HEK293 (cell line): Measurements from ENCODE around the gene AKIP1.

Source experiments
- CTCF ChIA-PET: fragments of 350-600 bp; formaldehyde crosslinking; extraction: SDS; loops from one replicate; lab custom pipeline; 2021; ENCODE audit warnings: antibody characterized with exemption; lab: Yijun Ruan, JAX
- POLR2A ChIA-PET: fragments of 300-600 bp; formaldehyde crosslinking; extraction: SDS; loops from one replicate; lab custom pipeline; 2020; ENCODE audit warnings: antibody characterized with exemption, inconsistent platforms; lab: Yijun Ruan, JAX
- H3K27ac ChIP-seq: fragments of 200-500 bp; sonication (Bioruptor generic); 2 replicates; pipeline ENCODE4 v1.5.1; 2014; ENCODE audit warnings: low read depth, low read length, control low read depth, inconsistent platforms; ENCODE audit errors: extremely low read depth
- H3K36me3 ChIP-seq, 2 experiments: fragments of 200-500 bp in 1 of 2; sonication (Bioruptor generic) in 1 of 2; 1 replicate in 1 of 2; 2 replicates in 1 of 2; pipeline ENCODE4 v1.5.1; 2014 to 2017; ENCODE audit warnings: inconsistent platforms in 2 of 2, low read length in 2 of 2; ENCODE audit not compliant: control insufficient read depth in 2 of 2, insufficient read depth in 1 of 2
- H3K4me1 ChIP-seq: fragments of 200-500 bp; sonication (Bioruptor generic); 2 replicates; pipeline ENCODE4 v1.5.1; 2014; ENCODE audit warnings: mild to moderate bottlenecking, low read length, inconsistent platforms; ENCODE audit not compliant: control insufficient read depth, insufficient read depth
- H3K4me3 ChIP-seq: 2 replicates; pipeline ENCODE4 v1.5.1; 2011; ENCODE audit warnings: low read depth, mild to moderate bottlenecking, control low read depth, low read length, moderate library complexity
- H3K9me3 ChIP-seq: fragments of 200-500 bp; sonication (Bioruptor generic); 2 replicates; pipeline ENCODE4 v1.5.1; 2014; ENCODE audit warnings: low read depth, low read length, inconsistent platforms; ENCODE audit not compliant: control insufficient read depth, insufficient read depth
- REPIN1 ChIP-seq: fragments of 450-650 bp; formaldehyde crosslinking; IDR thresholded peaks from 2 replicates; pipeline ENCODE4 v1.5.1; 2017; ENCODE audit warnings: missing biosample characterization, missing genetic modification characterization, low read depth
- SP2 ChIP-seq: fragments of 450-650 bp; formaldehyde crosslinking; IDR thresholded peaks from 2 replicates; pipeline ENCODE4 v1.5.1; 2016; ENCODE audit warnings: missing biosample characterization, missing genetic modification characterization
- ZBTB20 ChIP-seq: fragments of 450-650 bp; formaldehyde crosslinking; IDR thresholded peaks from 2 replicates; pipeline ENCODE4 v1.5.1; 2016; ENCODE audit warnings: missing biosample characterization, missing genetic modification characterization
- ZNF140 ChIP-seq: fragments of 450-650 bp; formaldehyde crosslinking; IDR thresholded peaks from 2 replicates; pipeline ENCODE4 v1.5.1; 2016; ENCODE audit warnings: missing biosample characterization, missing genetic modification characterization
- ZNF148 ChIP-seq: fragments of 450-650 bp; formaldehyde crosslinking; IDR thresholded peaks from 2 replicates; pipeline ENCODE4 v1.5.0; 2017; ENCODE audit warnings: missing biosample characterization, missing genetic modification characterization, borderline replicate concordance
- ZNF214 ChIP-seq: fragments of 450-650 bp; formaldehyde crosslinking; IDR thresholded peaks from 2 replicates; pipeline ENCODE4 v1.5.1; 2017; ENCODE audit warnings: missing biosample characterization, mild to moderate bottlenecking, missing genetic modification characterization, borderline replicate concordance
- ZNF221 ChIP-seq: fragments of 450-650 bp; formaldehyde crosslinking; IDR thresholded peaks from 2 replicates; pipeline ENCODE4 v1.5.1; 2017; ENCODE audit warnings: missing biosample characterization, missing genetic modification characterization, borderline replicate concordance
- ZNF239 ChIP-seq: fragments of 450-650 bp; formaldehyde crosslinking; IDR thresholded peaks from 2 replicates; pipeline ENCODE4 v1.5.1; 2016; ENCODE audit warnings: missing biosample characterization, missing genetic modification characterization
- ZNF391 ChIP-seq: fragments of 450-650 bp; formaldehyde crosslinking; IDR thresholded peaks from 2 replicates; pipeline ENCODE4 v1.5.1; 2016; ENCODE audit warnings: low read depth, missing biosample characterization, missing genetic modification characterization, borderline replicate concordance
- ZNF473 ChIP-seq: fragments of 450-650 bp; formaldehyde crosslinking; IDR thresholded peaks from 2 replicates; pipeline ENCODE4 v1.5.1; 2017; ENCODE audit warnings: missing biosample characterization, missing genetic modification characterization
- ZNF521 ChIP-seq: fragments of 450-650 bp; formaldehyde crosslinking; IDR thresholded peaks from 2 replicates; pipeline ENCODE4 v1.5.1; 2017; ENCODE audit warnings: missing biosample characterization, mild to moderate bottlenecking, missing genetic modification characterization
- ZNF558 ChIP-seq: fragments of 450-650 bp; formaldehyde crosslinking; IDR thresholded peaks from 2 replicates; pipeline ENCODE4 v1.5.1; 2016; ENCODE audit warnings: missing biosample characterization, missing genetic modification characterization
- ZNF561 ChIP-seq: fragments of 450-650 bp; IDR thresholded peaks from 2 replicates; pipeline ENCODE4 v1.5.1; 2018; ENCODE audit warnings: missing biosample characterization, missing genetic modification characterization, borderline replicate concordance
- ZNF658 ChIP-seq: fragments of 450-650 bp; formaldehyde crosslinking; IDR thresholded peaks from 2 replicates; pipeline ENCODE4; 2016; ENCODE audit warnings: missing biosample characterization, missing genetic modification characterization
- ZNF692 ChIP-seq: fragments of 450-650 bp; formaldehyde crosslinking; IDR thresholded peaks from 2 replicates; pipeline ENCODE4 v1.5.1; 2016; ENCODE audit warnings: missing biosample characterization, missing genetic modification characterization
- ZNF747 ChIP-seq: fragments of 450-650 bp; formaldehyde crosslinking; IDR thresholded peaks from 2 replicates; pipeline ENCODE4 v1.5.1; 2016; ENCODE audit warnings: missing biosample characterization, missing genetic modification characterization
- ZNF777 ChIP-seq: fragments of 450-650 bp; formaldehyde crosslinking; IDR thresholded peaks from 2 replicates; pipeline ENCODE4 v1.5.1; 2017; ENCODE audit warnings: missing biosample characterization, missing genetic modification characterization, borderline replicate concordance
- ZNF792 ChIP-seq: fragments of 450-650 bp; formaldehyde crosslinking; IDR thresholded peaks from 2 replicates; pipeline ENCODE4 v1.5.1; 2016; ENCODE audit warnings: missing biosample characterization, missing genetic modification characterization
- TF ChIP-seq, protein P1 (sequence below): fragments of 450-650 bp; formaldehyde crosslinking; IDR thresholded peaks from 2 replicates; pipeline ENCODE4 v1.5.1; 2017; ENCODE audit warnings: missing biosample characterization, mild to moderate bottlenecking, missing genetic modification characterization, moderate library complexity
- TF ChIP-seq, protein P2 (sequence below): fragments of 450-650 bp; formaldehyde crosslinking; IDR thresholded peaks from 2 replicates; pipeline ENCODE4 v1.5.1; 2016; ENCODE audit warnings: missing biosample characterization, missing genetic modification characterization
- TF ChIP-seq, protein P3 (sequence below): fragments of 450-650 bp; formaldehyde crosslinking; IDR thresholded peaks from 2 replicates; pipeline ENCODE4 v1.5.1; 2016; ENCODE audit warnings: missing biosample characterization, missing genetic modification characterization

The AKIP1 gene

DNA sequence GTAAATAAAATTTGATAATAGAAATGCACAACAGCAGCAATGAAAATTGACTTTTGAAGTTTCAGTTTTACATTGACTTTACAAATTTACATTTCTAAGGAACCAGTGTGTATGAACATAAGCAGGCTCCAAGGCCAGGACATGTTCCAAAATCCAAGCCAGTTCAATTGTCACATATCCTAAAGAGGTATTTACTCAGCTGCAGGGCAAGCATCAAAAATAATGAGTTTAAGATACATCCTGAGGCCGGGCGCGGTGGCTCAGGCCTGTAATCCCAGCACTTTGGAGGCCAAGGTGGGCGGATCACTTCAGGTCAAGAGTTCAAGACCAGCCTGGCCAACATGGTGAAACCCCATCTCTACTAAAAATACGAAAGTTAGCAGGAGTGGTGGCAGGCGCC, 39.0 kb upstream of the AKIP1 start (continued):
- TF ChIP-seq ZNF214 (tag by site-specific recombination) (no peak), ZNF561 (tag by site-specific recombination) (no peak), ZNF658 (tag by site-specific recombination) (no peak), ZNF239 (no peak), ZNF391 (tag by site-specific recombination) (no peak), ZNF777 (tag by site-specific recombination) (no peak), ZNF148 (tag by site-specific recombination) (no peak), ZNF792 (tag by site-specific recombination) (no peak), ZNF473 (tag by site-specific recombination) (no peak), ZNF140 (tag by site-specific recombination) (no peak), ZNF221 (tag by site-specific recombination) (no peak), SP2 (tag by site-specific recombination) (no peak), ZNF747 (no peak), ZNF558 (tag by site-specific recombination) (no peak)
- TF ChIP-seq, protein P1, sequence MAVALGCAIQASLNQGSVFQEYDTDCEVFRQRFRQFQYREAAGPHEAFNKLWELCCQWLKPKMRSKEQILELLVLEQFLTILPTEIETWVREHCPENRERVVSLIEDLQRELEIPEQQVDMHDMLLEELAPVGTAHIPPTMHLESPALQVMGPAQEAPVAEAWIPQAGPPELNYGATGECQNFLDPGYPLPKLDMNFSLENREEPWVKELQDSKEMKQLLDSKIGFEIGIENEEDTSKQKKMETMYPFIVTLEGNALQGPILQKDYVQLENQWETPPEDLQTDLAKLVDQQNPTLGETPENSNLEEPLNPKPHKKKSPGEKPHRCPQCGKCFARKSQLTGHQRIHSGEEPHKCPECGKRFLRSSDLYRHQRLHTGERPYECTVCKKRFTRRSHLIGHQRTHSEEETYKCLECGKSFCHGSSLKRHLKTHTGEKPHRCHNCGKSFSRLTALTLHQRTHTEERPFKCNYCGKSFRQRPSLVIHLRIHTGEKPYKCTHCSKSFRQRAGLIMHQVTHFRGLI (tag by site-specific recombination) = no peak
- TF ChIP-seq, protein P2, sequence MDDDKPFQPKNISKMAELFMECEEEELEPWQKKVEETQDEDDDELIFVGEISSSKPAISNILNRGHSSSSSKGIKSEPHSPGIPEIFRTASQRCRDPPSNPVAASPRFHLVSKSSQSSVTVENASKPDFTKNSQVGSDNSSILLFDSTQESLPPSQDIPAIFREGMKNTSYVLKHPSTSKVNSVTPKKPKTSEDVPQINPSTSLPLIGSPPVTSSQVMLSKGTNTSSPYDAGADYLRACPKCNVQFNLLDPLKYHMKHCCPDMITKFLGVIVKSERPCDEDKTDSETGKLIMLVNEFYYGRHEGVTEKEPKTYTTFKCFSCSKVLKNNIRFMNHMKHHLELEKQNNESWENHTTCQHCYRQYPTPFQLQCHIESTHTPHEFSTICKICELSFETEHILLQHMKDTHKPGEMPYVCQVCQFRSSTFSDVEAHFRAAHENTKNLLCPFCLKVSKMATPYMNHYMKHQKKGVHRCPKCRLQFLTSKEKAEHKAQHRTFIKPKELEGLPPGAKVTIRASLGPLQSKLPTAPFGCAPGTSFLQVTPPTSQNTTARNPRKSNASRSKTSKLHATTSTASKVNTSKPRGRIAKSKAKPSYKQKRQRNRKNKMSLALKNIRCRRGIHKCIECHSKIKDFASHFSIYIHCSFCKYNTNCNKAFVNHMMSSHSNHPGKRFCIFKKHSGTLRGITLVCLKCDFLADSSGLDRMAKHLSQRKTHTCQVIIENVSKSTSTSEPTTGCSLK (tag by site-specific recombination) = no peak
- TF ChIP-seq, protein P3, sequence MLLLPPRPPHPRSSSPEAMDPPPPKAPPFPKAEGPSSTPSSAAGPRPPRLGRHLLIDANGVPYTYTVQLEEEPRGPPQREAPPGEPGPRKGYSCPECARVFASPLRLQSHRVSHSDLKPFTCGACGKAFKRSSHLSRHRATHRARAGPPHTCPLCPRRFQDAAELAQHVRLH (tag by site-specific recombination) = no peak
- TF ChIP-seq, all 188 proteins: peak for 0

DNA sequence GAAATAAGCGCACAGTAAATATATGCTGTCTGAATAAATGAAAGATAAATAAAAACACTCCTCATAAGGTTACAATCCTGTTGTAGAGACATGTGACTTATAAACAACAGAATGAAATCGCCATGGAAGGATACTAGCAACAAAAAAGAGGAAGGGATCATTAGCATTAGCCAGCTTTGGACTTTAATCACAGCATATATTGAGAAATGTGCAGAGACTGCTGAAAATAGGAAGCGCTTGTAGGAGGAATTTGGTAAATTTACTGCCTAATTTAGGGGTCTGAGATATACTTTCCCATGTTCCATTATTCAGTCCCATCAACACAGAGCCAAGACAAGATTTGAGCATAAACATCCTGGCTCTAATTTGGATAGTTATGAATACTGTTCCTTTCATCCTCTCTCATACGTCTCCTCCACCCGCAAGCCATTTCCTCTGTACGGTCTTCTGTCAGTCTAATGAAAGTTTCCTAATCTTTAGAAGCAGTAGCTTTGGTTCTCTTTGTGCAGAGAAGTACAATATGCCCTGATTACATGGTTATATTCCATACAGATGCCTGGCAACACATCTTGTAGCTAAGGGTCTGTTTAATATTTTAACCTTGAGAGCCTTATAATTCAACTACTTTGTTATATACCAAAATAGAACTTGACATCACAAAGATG, 37.1 kb upstream of the AKIP1 start:
- no peaks in the 10 kb centered on the region for H3K36me3 ChIP-seq
- no peak overlapping the region for H3K4me3 ChIP-seq
- 0 out of 2 replicates have a peak, but pooled peaks cover 2% of the 10 kb centered on the region for H3K4me1 ChIP-seq
- H3K9me3 ChIP-seq = no peaks in the 10 kb centered on the region
- TF ChIP-seq REPIN1 (tag by site-specific recombination) = no peak
- TF ChIP-seq ZNF692 (tag by site-specific recombination) = no peak
- no peak for TF ChIP-seq ZNF521 (tag by site-specific recombination)
- TF ChIP-seq ZBTB20 = peak; percentile 58; the same call in 1 of the 2 replicates
- TF ChIP-seq, all 188 proteins: peak for 1
- CTCF ChIA-PET = interaction anchor here (0.5 to 0.6 kb wide), 2 partner anchors 49 to 160 kb away, joined by 3 read pairs; no protein-coding TSS in a partner anchor
- POLR2A ChIA-PET = no interaction called here
- H3K27ac ChIP-seq = no peak overlapping the region
